ENCODE data around the gene RFX8.

GRCh38 chr2:101517758-101518271 lies 42.9 kb upstream of the RFX8 start:
- TF ChIP-seq TRIM28 (IDR thresholded peaks at IDR 0.05; ENCODE audit: borderline replicate concordance, low read length): no peak
- no peak for TF ChIP-seq MZF1 (tag by site-specific recombination; IDR thresholded peaks at IDR 0.05; ENCODE audit: borderline replicate concordance)
- no peak for TF ChIP-seq CTCF (tag by site-specific recombination; IDR thresholded peaks at IDR 0.05)
- no peak for TF ChIP-seq ZNF596 (tag by site-specific recombination; IDR thresholded peaks at IDR 0.05)
- no peak for TF ChIP-seq ELK4 (IDR thresholded peaks at IDR 0.05; ENCODE audit: borderline replicate concordance, low read depth, low read length)
- TF ChIP-seq KLF9 (tag by site-specific recombination; IDR thresholded peaks at IDR 0.05; ENCODE audit: low read depth): no peak

All from HEK293 (cell line).